NCI-H345 treated with DMSO at 0.1 percent for 48 hours (cell line): Measurements from ENCODE around the gene BHMT2.

Source experiments
- DNase-seq: peaks from one replicate; lab custom pipeline; 2025; ENCODE audit not compliant: unreplicated experiment; lab: John Stamatoyannopoulos, UW

The BHMT2 gene, protein sequence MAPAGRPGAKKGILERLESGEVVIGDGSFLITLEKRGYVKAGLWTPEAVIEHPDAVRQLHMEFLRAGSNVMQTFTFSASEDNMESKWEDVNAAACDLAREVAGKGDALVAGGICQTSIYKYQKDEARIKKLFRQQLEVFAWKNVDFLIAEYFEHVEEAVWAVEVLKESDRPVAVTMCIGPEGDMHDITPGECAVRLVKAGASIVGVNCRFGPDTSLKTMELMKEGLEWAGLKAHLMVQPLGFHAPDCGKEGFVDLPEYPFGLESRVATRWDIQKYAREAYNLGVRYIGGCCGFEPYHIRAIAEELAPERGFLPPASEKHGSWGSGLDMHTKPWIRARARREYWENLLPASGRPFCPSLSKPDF

DNA sequence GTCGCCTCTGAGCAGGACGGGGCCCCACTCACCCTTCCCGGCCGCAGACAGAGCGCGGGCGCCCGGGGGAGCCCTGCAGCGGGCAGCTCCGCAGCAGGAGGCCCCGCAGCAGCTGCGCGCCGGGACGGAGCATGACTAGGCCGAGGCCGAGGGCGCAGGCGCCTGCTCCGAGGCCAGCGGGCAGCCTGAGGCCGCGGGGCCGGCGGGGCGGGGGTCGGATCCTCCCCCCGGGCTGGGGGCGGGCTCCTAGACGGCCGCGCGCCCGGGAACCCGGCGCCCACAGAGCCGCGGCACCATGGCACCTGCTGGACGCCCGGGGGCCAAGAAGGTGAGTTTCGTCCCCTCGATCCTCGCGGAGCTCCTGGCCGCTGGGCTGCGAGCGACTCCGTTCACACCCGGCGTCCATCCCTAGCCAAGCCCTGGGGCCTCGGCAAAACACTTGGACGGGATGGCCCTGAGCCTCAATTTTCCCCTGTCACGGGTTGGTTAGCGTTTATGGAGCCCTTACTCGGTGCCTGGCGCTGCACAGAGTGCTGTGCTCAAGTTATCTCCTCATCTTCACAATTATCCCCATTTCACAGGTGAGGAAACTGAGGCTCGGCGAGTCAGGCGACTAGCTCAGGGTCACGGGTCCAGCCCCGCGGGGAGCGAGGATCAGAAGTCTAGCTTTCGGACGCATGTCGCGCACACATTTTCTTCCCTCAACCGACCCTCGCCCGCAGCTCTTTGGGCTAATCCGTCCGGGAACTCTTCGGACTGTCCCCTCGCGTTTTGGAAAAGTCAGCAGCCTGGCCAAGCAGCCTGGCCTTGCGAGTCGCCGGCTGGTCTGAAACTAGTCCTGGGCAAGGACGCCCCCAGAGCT is at the start of gene BHMT2, which contains the start of gene DMGDH:
TSS of gene BHMT2 (plus strand) at position 280 of the 862 bp plus-strand sequence. CDS start at position 296, 16 bp downstream.
TSS of gene DMGDH (minus strand) at position 187 of the 862 bp plus-strand sequence. CDS start at position 133, 54 bp downstream.
- DNase-seq, result no peak

DNA sequence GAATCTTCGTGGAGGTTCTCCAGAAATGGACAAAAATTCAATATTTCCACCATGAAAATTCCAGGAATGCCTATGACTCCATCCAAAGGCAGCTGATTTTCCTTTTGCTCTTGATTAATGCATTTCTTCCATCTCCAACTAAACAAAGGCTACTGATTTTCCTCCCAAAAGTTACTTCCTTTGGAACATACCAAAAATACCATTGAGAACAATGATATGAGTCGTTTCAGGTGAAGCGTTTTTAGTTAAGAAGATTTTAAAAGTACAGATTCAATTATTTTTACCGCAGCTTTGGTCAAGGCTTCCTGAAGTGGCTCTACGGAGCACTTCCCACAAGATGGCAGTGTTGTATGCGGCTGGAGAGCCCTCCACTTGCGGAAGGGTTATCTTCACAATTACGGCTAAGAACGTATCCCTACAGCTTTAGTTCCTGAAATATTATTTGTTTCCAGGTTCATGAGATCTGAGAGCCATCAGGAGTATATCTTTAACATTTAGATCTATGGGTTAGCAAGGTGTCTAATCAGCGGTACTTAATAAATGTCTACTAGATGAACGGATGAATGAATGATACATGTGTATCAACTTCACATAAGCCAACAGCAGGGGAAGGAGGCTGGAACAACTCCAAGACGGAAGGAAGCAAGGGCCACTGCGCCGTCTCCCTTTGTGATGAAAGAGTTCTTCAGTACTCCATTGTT is 48.6 kb upstream of the BHMT2 start:
- peak; percentile 15 for DNase-seq

DNA sequence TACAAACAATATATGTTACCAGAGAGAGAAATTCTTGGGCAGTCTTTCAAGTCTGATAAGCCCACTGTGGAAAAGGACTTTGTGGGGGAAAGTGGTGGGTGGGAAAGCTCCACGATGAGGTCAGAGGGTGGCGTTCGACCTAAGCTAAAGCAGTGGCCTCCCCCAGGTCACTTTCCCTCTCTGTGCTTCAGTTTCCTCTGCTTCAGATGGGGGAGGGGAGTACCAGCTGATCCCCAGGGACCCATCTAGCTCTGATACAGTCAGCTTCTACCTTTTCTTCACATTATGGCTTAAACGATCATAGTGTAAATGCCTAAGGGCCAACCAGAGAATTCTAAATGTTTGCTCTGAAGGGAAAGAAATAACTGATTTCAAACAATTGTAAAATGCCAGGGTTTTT is 47.8 kb upstream of the BHMT2 start:
- no peak for DNase-seq

DNA sequence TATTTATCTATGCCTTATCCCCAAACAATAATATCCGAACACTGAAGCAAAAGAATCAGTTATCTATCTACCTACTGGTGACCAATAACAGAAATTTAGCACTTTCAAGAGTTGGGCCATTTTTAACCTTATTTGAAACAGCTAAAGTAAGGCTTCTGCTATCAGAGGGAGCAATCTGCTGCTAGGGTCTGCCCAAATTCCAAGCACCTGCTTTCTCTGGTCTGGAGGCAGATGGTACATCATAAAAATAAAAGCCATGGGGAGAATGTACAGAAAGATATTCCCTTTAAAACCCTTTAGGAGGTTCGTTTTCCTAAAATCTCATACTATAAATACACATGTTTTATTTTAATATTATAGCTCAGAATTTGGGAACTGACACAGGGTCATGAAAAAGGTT is 46.8 kb upstream of the BHMT2 start:
- no peak for DNase-seq

DNA sequence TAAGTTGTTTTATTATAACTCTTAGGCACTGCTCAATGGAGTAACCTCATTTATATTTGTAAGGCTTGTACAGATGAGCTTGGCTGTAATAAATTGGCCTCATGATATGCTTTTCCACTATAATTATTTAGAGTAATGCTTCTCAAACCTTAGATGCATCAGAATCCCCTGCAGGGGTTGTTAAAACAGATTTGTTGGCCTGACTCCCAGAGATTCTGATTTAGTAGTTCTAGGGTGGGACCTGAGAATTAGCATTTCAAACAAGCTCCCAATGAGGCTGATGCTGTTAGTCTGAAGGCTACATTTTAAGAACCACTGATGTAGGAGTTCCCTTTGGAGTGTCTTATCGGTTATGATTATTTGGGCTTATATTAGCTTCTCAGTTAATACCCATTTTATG is 46.2 kb upstream of the BHMT2 start:
- no peak for DNase-seq

DNA sequence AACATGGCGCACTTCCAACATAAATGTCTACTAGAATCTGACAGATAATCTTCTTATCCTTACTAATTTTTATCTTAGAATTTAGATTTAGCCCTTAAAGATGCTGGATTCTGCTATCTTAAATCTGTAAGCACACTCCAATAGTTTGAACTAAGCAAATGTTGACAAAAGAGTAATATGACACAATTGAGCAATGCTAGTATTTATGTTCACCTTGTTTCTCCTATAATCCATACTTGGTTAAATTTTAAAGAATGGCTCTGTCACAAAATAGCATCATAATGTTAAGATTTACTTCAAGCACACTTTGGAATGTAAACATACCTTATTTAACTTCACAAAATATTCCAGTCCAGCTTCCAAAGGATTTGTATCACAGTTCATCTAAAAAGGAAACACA is 45.6 kb upstream of the BHMT2 start:
- DNase-seq, result no peak

DNA sequence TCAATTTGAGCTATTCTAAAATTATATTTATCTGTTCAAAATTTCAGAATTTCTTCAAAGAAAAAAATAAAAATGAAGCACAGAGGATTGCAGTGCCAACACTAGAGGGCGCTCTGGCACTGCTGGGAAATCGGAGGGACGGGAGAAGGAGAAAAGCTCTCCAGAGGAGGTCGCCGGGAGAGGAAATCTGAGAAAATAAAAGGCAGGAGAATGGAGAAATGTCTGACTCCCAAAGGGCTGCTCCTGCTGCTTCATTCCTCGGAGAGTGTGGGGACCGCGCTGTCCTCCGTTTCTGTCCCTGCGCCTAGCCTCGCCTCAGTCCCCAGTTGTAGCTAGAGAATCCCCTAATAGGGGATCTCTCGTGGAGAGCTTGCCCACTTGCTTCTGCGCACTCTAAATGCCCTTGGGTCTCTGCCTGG is 44.5 kb upstream of the BHMT2 start:
- peak; percentile 50 for DNase-seq

DNA sequence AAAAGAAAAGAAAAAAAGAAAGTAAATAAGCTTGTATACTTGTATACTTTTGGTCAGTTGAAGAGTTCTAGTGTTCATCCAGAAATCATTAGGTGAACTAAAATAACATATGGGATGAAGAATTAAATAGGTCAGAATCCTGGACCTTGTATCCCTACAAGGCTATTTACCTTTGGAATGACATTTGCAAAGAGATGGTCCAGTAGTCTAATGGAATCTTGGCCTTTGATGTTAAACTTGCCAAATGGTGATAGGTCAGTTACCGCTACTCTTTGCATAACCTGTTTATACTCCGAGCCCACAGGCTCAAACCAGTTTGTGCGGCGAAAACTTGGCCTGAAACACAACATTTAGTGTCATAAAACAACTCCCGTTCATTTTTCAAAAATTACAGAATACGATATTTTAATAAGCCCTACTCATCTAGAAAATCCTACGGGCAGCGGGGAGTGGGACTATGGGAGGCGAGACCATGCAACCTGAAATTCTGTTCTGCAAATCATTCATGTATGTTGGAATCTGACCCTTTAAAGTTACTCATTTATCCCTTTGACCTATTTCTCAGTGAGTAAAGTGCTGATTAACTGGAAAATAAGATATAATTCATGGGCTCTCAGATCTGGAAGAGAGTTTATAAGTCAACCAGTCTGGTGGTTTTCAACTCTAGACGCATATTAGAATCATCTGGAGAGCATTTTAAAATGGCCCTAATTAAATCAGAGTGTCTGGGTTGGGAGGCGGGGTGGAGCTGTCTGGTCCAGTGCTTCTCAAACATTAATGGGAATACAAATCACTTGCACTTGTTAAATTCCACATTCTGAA is 38.7 kb upstream of the BHMT2 start:
- DNase-seq, result no peak

DNA sequence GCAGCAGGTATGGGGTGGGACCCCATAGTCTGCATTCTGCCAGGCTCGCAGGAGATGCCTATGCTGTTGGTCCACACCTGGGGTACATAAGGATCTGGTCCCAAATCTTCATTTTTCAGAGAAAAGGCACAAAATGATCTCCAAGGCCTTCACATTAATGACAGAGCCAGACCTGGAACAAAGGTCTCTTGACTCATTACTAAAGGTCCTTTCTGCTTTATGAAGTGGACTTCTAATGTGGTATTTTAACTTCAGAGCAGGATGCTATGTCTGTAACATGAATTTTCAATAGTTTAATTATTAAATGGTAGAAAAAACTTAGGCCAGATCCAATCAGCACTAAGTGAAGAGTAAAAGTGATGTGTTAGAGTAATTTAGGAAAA is 38.1 kb upstream of the BHMT2 start:
- no peak for DNase-seq

DNA sequence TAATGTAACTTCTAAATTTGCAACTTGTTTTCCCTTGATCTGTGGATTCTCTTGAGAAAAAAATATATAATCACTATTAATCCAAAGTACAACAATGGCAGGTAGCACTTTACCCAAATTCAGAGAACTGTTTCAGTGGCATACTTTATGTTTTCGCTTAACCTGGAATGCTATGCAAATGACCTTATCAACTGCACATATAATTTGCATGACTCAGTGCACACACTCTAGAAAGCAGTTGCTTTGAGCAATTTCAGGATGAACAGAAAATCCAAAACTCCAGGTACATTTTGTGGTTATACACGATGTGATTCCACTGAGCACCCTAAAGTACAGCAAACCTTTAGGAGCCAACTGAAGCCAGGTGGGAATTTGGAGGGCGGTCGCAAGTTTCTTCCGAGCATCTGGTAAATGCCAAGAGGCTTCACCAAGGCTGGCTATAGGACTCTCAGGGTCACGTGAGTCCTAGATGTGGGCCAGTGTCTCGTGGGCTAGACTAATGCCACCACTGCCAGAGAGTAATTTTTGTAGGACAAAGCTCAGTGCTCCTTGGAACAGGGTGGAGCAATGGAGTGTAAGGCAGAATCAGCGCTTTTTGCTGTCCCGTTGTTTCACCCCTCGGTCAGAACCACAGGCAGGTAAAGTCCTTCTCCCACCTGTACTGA is 37.4 kb upstream of the BHMT2 start:
- no peak for DNase-seq

DNA sequence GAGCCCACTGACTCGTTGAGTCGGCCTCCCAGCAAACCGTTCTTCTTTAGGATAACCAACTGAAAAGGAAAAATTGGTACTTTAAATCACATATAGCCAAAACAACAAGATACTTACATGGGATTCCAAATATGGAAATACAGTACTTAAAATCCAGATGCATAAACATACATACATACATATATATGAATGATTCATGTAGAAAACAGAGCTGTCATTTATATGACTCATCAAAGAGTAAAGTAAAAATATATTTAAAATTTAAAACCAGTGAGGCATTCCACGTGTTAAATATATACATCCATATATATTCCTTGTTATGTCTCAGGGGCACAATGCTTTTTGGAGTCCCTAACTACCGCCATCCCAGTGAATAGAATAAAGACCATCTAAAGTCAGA is 36.8 kb upstream of the BHMT2 start:
- DNase-seq, result no peak

DNA sequence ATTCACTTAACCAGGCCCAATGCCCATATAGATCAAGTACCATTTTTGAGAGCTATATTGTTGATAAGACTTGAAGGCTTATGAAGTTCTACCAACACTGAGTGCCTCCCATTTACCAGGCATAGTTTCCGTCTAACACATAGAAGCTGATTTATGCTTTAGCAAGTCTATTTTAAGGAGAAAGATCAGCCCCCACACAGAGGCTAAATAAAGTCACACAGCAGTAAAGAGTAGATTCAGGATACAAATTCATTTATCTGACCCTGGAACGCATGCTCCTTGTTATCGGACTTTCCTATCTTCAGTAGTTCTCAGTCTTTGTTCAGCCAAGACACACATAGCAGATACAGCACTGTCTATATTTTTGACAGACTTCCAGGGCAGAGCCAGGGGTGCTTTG is 34.3 kb upstream of the BHMT2 start:
- no peak for DNase-seq

DNA sequence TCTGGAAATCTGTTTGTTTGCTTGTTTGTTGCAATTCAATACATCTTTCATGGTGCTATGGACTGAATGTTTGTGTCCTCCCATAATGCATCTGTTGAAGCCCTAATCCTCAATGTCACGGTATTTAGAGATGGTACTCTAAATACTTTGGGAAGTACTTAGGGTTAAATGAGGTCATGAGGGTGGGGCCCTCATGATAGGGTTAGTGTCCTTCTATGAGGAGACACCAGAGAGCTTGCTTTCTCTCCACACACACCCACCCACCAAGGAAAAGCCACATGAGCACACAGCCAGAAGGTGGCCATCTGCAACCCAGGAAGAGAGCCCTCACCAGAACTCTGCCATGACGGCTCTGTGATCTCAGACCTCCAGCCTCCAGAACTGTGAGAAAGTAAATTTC is 32.8 kb upstream of the BHMT2 start:
- no peak for DNase-seq

DNA sequence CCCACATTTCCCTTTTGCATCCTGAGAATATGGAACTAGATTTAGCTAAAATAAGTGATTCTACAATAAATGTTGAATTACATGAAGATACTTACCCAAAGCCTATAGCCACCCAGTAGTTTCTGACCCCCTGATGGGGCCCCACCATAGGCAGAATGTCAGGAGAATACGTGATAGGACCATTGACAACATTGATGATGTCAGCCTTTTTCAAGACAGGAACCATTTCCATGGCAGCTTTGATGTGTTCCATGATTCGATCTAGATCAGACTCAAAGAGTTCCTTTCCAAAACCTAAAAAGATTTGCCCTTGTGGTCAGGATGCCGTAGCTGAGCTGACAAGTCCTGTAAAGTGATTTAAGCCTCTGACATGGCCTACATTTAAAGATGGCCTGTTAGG is 27.4 kb upstream of the BHMT2 start:
- DNase-seq, result no peak

DNA sequence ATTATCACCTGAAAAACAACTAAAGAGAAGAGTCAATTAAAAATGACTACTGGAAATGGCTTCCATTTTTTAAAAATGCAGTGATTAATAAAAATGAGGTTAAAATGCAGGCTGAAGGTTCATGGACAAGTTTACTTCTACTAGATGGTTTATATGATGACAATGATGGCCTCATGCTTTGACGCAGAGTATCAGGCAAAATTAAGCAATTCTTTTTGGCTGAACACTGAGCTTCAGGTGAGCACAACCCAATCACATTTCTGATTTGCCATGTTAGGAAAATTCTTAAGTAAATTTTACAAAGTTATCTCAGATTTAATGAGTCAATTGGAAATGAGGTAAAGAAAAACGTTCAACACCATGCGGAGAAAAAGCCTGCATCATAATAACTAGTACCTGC is 22.4 kb upstream of the BHMT2 start:
- no peak for DNase-seq

DNA sequence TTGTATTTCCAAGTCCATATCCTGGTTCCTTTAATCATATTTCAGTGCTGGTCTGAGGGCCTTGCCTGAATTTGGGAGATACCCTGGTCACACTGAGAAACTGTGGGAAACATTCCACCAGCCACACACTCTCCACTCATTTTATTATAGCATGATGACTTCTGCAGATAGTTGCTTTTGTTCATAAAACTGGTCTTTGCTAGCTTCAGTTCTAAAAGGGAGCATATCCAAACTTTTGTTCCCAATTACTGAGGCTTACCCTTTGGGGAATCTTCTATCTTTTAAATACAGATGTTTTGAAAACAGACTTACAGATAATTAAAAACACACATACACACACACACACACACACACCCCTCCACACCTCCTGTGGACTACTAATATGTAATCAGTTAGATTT is 21.1 kb upstream of the BHMT2 start:
- no peak for DNase-seq

DNA sequence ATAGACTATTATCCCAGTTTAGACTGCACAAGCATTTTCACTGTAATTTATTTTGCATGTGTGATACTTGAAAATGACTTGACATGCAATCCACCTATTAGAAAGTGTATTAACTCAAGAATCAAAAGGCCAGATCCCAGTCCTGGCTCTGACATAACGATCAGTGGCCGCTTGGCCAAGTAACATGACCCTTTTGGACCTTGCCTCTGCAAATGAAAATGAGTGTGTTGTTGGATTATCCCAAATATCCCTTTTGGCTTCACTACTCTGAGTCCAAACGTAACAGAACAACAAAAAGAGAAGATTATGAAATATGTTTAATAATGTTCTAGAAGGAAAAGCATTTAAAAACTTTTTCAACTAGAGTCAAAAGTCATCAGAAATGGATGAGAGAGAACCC is 19.1 kb upstream of the BHMT2 start:
- DNase-seq, result no peak

DNA sequence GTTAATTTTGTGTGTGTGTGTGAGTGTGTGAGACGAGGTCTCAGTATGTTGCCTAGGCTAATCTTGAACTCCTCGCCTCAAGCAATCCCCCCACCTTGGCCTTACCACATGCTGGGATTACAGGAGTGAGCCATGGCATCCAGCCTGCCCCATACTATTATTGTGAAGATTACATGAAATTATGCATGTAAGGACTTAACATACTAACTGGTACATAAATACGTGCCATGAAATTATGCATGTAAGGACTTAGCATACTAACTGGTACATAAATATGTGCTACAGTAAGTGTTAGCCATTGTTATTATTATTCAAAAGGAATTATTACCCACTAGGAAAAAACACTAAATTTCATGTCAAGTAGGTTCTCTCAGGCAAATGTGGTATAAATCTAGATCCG is 16.2 kb upstream of the BHMT2 start:
- no peak for DNase-seq

DNA sequence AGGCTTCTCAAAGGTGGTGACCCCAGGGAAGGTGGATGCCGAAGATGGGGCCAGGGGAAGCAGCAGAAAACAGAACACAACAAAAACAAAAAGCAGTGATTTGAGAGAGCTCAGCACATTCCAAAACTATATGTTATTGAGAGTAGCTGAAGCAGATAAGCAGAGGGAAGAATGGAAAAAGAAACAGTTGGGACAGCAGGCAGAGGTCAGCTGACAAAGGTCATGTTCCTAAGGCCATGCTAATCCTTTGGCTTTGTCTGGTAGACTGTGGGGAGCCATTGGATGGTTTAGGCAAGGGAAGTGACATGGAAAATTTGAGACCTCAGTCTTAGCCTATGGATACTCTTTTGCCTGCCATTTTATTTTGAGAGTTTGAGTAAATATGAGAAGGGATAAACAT is 14.6 kb upstream of the BHMT2 start:
- no peak for DNase-seq

DNA sequence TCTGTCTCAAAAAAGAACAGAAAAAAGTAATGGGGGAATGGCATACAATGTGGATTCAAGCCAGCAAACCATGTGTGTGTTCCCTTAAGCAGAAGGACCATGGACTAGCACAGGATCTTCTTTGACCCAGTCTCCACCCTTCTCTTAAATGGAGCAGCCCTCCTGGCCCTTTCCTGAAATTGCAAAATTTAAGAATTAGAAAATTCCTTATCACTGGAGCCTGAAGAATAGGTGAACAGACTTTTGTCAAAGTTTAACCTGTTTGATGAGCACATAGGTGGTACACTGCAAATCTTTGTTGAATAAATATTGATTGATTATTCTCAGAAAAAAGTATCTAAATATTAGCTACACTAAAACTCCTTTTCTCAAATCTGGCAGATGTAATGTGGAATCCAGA is 12.7 kb upstream of the BHMT2 start:
- no peak for DNase-seq
